ENCODE measurements around the gene PHAF1. TPM values are rescaled to one million over a fixed set of nuclear protein-coding genes. Genes with fewer than 3 reads are reported as not detected.

The PHAF1 gene
- total and polyA plus RNA-seq, 2 of the 13 experiments (the other 11 are each of a cell fraction or from before 2014, with no cell fraction given): 48.3 to 174 TPM

DNA sequence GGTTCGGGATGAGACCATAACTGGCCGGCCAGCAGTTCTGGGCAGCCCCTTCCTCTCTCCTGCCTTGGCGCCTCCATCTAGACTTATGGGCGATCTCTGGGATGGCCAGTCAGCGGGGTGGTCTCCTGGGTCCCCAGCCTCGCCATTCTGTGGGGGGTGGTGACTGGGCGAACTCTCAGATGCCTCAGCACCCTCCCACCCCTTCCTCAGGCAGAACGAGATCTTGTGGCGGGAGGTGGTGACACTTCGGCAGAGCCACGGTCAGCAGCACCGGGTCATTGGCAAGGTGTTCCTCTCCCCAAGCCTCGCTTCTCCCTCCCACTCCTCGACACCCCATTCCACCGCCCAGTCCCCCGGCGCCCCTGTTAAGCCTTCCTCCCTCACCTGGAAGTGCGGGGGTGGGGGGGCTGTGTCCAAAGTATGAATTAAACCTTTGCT, 56.4 kb downstream of the PHAF1 start (continued):
- TF ChIP-seq, protein P1, sequence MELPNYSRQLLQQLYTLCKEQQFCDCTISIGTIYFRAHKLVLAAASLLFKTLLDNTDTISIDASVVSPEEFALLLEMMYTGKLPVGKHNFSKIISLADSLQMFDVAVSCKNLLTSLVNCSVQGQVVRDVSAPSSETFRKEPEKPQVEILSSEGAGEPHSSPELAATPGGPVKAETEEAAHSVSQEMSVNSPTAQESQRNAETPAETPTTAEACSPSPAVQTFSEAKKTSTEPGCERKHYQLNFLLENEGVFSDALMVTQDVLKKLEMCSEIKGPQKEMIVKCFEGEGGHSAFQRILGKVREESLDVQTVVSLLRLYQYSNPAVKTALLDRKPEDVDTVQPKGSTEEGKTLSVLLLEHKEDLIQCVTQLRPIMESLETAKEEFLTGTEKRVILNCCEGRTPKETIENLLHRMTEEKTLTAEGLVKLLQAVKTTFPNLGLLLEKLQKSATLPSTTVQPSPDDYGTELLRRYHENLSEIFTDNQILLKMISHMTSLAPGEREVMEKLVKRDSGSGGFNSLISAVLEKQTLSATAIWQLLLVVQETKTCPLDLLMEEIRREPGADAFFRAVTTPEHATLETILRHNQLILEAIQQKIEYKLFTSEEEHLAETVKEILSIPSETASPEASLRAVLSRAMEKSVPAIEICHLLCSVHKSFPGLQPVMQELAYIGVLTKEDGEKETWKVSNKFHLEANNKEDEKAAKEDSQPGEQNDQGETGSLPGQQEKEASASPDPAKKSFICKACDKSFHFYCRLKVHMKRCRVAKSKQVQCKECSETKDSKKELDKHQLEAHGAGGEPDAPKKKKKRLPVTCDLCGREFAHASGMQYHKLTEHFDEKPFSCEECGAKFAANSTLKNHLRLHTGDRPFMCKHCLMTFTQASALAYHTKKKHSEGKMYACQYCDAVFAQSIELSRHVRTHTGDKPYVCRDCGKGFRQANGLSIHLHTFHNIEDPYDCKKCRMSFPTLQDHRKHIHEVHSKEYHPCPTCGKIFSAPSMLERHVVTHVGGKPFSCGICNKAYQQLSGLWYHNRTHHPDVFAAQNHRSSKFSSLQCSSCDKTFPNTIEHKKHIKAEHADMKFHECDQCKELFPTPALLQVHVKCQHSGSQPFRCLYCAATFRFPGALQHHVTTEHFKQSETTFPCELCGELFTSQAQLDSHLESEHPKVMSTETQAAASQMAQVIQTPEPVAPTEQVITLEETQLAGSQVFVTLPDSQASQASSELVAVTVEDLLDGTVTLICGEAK (IDR thresholded peaks at IDR 0.05): no peak
- TF ChIP-seq, protein P1 (CRISPR knock-in tag; IDR thresholded peaks at IDR 0.05): no peak
- TF ChIP-seq SP2 (CRISPR knock-in tag; IDR thresholded peaks at IDR 0.05) (no peak), GZF1 (CRISPR knock-in tag; IDR thresholded peaks at IDR 0.05) (no peak), RBM22 (optimal IDR thresholded peaks at IDR 0.05; ENCODE audit: low read length) (no peak), ZNF460 (CRISPR knock-in tag; IDR thresholded peaks at IDR 0.05; ENCODE audit: borderline replicate concordance) (no peak)
- TF ChIP-seq, protein P2, sequence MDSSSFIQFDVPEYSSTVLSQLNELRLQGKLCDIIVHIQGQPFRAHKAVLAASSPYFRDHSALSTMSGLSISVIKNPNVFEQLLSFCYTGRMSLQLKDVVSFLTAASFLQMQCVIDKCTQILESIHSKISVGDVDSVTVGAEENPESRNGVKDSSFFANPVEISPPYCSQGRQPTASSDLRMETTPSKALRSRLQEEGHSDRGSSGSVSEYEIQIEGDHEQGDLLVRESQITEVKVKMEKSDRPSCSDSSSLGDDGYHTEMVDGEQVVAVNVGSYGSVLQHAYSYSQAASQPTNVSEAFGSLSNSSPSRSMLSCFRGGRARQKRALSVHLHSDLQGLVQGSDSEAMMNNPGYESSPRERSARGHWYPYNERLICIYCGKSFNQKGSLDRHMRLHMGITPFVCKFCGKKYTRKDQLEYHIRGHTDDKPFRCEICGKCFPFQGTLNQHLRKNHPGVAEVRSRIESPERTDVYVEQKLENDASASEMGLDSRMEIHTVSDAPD (CRISPR knock-in tag; IDR thresholded peaks at IDR 0.05): no peak

Data from HepG2 (cell line).